Chondrocyte (in vitro differentiated cells): ENCODE results near the gene EPAS1. TPM values are rescaled to one million over a fixed set of nuclear protein-coding genes. Genes with fewer than 3 reads are reported as not detected.

ENCODE experiments used
- DNase-seq: peaks from one replicate; pipeline ENCODE4 v3.0.0; 2021; ENCODE audit warnings: mixed read lengths, low spot score
- H3K27ac Mint-ChIP-seq: one replicate; pipeline ENCODE4 v1.8.0; 2021; ENCODE audit warnings: mild to moderate bottlenecking, moderate library complexity, mixed read lengths; ENCODE audit not compliant: unreplicated experiment
- H3K27me3 Mint-ChIP-seq: 2 replicates; pipeline ENCODE4 v1.8.0; 2021; ENCODE audit warnings: low read depth, mixed read lengths
- H3K36me3 Mint-ChIP-seq: 2 replicates; pipeline ENCODE4 v1.8.0; 2021; ENCODE audit warnings: low read depth, mixed read lengths
- H3K4me1 Mint-ChIP-seq: 2 replicates; pipeline ENCODE4 v1.8.0; 2021; ENCODE audit warnings: low read depth, mild to moderate bottlenecking, mixed read lengths
- H3K4me3 Mint-ChIP-seq: one replicate; pipeline ENCODE4 v1.8.0; 2021; ENCODE audit warnings: mild to moderate bottlenecking, moderate library complexity, mixed read lengths; ENCODE audit not compliant: unreplicated experiment
- H3K9me3 Mint-ChIP-seq: 2 replicates; pipeline ENCODE4 v1.8.0; 2021; ENCODE audit warnings: low read depth, mixed read lengths
- total RNA-seq: library from RNA; stranded (reverse); gene quantifications from 3 replicates; pipeline ENCODE4 v1.2.1, GENCODE V29; 2021
- TF ChIP-seq, protein P1 (sequence below): fragments of 200-600 bp; sonication (generic); IDR thresholded peaks from 2 replicates; pipeline ENCODE4 v1.5.0; 2021; ENCODE audit warnings: antibody characterized with exemption, mild to moderate bottlenecking, moderate library complexity

The EPAS1 gene
- total RNA-seq, 1 donor from 2014 or later, result 122 TPM

DNA sequence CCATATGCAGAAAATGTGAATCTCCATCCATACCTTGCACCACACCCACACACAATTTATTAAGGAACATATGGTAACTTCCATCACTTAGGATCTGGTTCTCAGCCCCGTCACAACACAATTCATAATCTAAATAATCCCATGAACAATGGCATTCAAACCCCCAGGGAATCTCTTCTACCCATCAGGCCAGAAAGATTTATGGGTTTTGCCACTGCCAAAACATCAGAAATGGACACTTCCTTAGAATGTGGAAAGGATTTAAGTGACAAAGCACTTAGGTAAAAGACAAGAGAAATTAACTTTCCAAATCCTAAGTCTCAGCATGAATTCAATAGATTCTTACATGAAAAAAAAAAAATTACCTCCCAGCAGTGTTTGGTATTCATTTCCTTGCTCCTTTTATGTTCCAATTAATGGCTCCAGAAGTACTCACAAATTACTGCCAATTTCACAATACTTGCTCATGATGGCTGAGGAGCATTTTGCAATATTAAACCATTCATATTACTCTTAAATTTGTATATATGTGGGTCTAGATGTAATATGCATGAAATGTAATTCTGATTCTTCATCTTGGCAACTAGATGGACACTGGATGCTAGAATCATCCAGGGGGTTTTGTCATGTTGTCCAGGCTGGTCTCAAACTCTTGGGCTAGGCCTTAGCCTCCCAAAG lies 125.6 kb downstream of the EPAS1 start:
- Mint-ChIP-seq H3K27me3 (no peaks in the 10 kb centered on the region), H3K4me3 (no peak overlapping the region), H3K9me3 (peaks cover 27% of the 10 kb centered on the region), H3K36me3 (peaks cover 4% of the 10 kb centered on the region), H3K27ac (no peak overlapping the region), H3K4me1 (no peaks in the 10 kb centered on the region)
- TF ChIP-seq, protein P1, sequence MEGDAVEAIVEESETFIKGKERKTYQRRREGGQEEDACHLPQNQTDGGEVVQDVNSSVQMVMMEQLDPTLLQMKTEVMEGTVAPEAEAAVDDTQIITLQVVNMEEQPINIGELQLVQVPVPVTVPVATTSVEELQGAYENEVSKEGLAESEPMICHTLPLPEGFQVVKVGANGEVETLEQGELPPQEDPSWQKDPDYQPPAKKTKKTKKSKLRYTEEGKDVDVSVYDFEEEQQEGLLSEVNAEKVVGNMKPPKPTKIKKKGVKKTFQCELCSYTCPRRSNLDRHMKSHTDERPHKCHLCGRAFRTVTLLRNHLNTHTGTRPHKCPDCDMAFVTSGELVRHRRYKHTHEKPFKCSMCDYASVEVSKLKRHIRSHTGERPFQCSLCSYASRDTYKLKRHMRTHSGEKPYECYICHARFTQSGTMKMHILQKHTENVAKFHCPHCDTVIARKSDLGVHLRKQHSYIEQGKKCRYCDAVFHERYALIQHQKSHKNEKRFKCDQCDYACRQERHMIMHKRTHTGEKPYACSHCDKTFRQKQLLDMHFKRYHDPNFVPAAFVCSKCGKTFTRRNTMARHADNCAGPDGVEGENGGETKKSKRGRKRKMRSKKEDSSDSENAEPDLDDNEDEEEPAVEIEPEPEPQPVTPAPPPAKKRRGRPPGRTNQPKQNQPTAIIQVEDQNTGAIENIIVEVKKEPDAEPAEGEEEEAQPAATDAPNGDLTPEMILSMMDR, result no peak
- no peak for DNase-seq

DNA sequence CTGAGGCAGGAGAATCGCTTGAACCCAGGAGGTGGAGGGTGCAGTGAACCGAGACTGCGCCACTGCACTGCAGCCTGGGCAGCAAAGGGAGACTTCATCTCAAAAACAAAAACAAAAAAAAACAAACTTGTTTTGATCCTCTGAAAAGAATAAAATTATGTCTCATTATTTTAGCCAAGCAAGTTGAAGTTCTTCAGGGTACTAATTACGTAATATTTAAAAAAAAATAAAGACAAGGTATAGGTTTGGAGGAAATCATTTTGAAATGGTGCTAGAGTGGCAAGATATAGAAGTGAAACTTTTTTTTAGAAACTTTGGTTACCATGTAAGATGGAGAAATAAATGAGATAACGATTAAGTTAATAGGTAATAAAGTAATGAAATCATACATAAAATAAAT lies 127.7 kb downstream of the EPAS1 start:
- Mint-ChIP-seq H3K9me3 (peaks cover 11% of the 10 kb centered on the region), H3K36me3 (peaks cover 2% of the 10 kb centered on the region), H3K4me3 (no peak overlapping the region), H3K4me1 (no peaks in the 10 kb centered on the region), H3K27me3 (no peaks in the 10 kb centered on the region), H3K27ac (no peak overlapping the region)
- no peak for DNase-seq
- TF ChIP-seq, protein P1, result no peak

DNA sequence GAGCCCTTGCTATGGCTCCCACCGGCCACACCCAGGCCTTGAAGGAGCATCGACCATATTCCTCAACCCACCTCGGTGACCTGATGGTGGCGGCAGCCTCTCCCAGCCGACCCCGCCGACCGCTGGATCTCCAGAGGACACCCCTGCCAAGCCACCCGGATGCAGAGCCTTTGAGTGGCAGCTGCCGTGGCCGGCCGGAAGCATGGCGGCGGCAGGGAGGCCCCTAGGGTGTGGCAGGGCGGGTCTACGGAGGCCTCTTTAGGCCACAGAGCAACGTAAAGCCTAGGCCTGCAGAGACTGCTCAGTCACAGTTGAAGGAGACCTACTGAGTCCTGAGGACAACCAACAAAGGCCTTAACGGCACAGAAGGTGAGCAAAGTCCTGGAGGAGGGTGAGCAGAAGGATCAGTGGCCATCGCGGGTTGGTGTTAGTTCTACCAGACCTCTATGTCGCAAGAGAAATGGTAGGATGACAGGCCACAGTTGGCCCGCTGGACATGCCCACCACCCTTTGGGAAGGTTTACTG lies 131.8 kb downstream of the EPAS1 start:
- no peak overlapping the region for H3K4me3 Mint-ChIP-seq
- H3K9me3 Mint-ChIP-seq, result peaks cover 2% of the 10 kb centered on the region
- TF ChIP-seq, protein P1, result no peak
- no peak for DNase-seq
- H3K36me3 Mint-ChIP-seq, result no peaks in the 10 kb centered on the region
- no peaks in the 10 kb centered on the region for H3K27me3 Mint-ChIP-seq
- H3K4me1 Mint-ChIP-seq, result no peaks in the 10 kb centered on the region
- no peak overlapping the region for H3K27ac Mint-ChIP-seq

DNA sequence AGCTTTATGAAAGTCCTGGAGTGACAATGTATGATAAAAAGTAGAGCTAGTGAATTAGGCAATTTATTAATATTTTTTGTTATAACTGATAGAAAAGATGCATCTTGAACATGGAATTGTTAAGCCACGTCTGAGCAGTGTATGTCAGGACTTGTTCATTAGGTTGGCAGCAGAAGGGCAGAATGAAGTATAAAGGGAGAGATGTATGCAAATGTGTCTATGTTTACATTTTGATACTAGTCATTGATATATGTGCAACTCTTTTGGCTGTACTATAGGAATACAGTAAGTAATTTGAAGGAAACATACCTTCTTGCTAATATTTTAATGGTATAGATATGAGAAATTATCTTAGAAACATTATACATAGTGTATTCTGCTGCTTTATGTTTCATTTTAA lies 133.2 kb downstream of the EPAS1 start:
- Mint-ChIP-seq H3K27ac (no peak overlapping the region), H3K36me3 (peaks cover 1% of the 10 kb centered on the region), H3K9me3 (peaks cover 5% of the 10 kb centered on the region), H3K4me1 (peaks cover 12% of the 10 kb centered on the region), H3K4me3 (no peak overlapping the region), H3K27me3 (no peaks in the 10 kb centered on the region)
- TF ChIP-seq, protein P1, result no peak
- no peak for DNase-seq

DNA sequence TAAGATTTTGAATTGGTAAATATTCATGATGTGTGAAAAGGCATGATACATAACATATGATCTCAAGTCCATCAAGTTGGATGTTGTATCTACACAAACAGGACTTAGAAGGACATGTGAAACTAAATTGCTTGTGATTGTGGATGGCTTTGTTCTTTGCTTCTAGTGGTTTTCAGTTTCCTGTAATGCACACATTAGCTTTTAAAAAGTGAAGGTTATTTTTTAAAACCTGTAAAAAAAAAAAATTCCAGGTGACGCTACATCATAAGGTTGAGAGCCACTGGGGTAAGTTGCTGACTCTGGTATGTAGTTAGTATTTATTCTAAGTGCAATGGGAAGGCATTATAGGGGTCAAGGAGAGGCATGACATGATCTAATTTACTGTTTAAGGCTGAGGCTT lies 133.8 kb downstream of the EPAS1 start:
- H3K27me3 Mint-ChIP-seq, result no peaks in the 10 kb centered on the region
- H3K4me3 Mint-ChIP-seq, result no peak overlapping the region
- H3K36me3 Mint-ChIP-seq, result peaks cover 1% of the 10 kb centered on the region
- H3K27ac Mint-ChIP-seq, result no peak overlapping the region
- H3K4me1 Mint-ChIP-seq, result peaks cover 14% of the 10 kb centered on the region
- TF ChIP-seq, protein P1, result no peak
- DNase-seq, result no peak
- H3K9me3 Mint-ChIP-seq, result peaks cover 5% of the 10 kb centered on the region
